PC-9 (cell line): ENCODE data around the gene CCNF.

Experiments
- CTCF ChIP-seq: fragments of 200-600 bp; sonication (generic); conservative IDR thresholded peaks from 2 replicates; pipeline ENCODE4 v1.6.1; 2017; ENCODE audit warnings: mixed run types, antibody characterized with exemption, mild to moderate bottlenecking, moderate library complexity
- EZH2 ChIP-seq: fragments of 200-600 bp; sonication (generic); IDR thresholded peaks from 2 replicates; pipeline ENCODE4 v1.8.0; 2017; ENCODE audit warnings: antibody characterized with exemption, low read depth

GRCh38 chr16:2496223-2497115 is 67.2 kb downstream of the CCNF start:
- TF ChIP-seq CTCF (no peak), EZH2 (no peak)
